Measurements from ENCODE around the gene MAFF.

DNA sequence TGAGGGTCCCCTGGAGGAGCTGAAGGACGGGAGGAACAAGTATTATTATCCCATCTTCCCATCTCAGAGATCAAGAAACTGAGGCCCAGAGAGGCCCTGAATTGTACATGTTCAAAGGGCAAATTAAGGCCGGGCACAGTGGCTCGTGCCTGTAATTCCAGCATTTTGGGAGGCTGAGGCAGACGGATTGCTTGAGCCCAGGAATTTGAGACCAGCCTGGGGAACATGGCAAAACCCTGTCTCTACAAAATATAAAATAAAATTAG lies 28.2 kb upstream of the MAFF start:
- no peak for TF ChIP-seq EP300 (IDR thresholded peaks at IDR 0.05)
- TF ChIP-seq, protein P1, sequence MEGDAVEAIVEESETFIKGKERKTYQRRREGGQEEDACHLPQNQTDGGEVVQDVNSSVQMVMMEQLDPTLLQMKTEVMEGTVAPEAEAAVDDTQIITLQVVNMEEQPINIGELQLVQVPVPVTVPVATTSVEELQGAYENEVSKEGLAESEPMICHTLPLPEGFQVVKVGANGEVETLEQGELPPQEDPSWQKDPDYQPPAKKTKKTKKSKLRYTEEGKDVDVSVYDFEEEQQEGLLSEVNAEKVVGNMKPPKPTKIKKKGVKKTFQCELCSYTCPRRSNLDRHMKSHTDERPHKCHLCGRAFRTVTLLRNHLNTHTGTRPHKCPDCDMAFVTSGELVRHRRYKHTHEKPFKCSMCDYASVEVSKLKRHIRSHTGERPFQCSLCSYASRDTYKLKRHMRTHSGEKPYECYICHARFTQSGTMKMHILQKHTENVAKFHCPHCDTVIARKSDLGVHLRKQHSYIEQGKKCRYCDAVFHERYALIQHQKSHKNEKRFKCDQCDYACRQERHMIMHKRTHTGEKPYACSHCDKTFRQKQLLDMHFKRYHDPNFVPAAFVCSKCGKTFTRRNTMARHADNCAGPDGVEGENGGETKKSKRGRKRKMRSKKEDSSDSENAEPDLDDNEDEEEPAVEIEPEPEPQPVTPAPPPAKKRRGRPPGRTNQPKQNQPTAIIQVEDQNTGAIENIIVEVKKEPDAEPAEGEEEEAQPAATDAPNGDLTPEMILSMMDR (IDR thresholded peaks at IDR 0.05), result no peak
- TF ChIP-seq POLR2A (IDR thresholded peaks at IDR 0.05; ENCODE audit: low read depth), result no peak
- no peak for TF ChIP-seq POLR2AphosphoS5 (IDR thresholded peaks at IDR 0.05)

Data from esophagus muscularis mucosa (tissue), 4 donors.